ENCODE data around the gene BEAN1.

BEAN1 gene

GRCh38 chr16:66529475-66529874 is 102.4 kb downstream of the BEAN1 start:
- DNase-seq = no peak

Measured in NCI-H1436 (cell line).